ENCODE results near the gene LRTM2.

The LRTM2 gene

GRCh38 chr12:1872448-1872847 is 52.1 kb downstream of the LRTM2 start:
- POLR2A ChIA-PET, result no interaction called here
- no peak for DNase-seq (ENCODE audit: extremely low spot score)
- CTCF ChIA-PET, result interaction anchor here (0.6 kb wide), 1 partner anchor 652 kb away, joined by 3 read pairs; no protein-coding TSS in a partner anchor
- TF ChIP-seq ELF4 (IDR thresholded peaks at IDR 0.05), result no peak
- TF ChIP-seq BHLHE40 (IDR thresholded peaks at IDR 0.05; ENCODE audit: borderline replicate concordance), result no peak

GRCh38 chr12:1873531-1874510 is 53.5 kb downstream of the LRTM2 start:
- DNase-seq (ENCODE audit: extremely low spot score), result no peak
- CTCF ChIA-PET, result interaction anchor here (1.1 kb wide), 1 partner anchor 51 kb away, joined by 3 read pairs; no protein-coding TSS in a partner anchor
- TF ChIP-seq ZNF384 (IDR thresholded peaks at IDR 0.05), result no peak
- POLR2A ChIA-PET, result interaction anchor here (1.2 kb wide), 1 partner anchor 11 kb away, joined by 3 read pairs; no protein-coding TSS in a partner anchor

GRCh38 chr12:1875608-1876007 is 55.2 kb downstream of the LRTM2 start:
- DNase-seq (ENCODE audit: extremely low spot score), result no peak
- POLR2A ChIA-PET, result interaction anchor here (1.2 kb wide), 1 partner anchor 13 kb away, joined by 3 read pairs; no protein-coding TSS in a partner anchor
- TF ChIP-seq HDGF (IDR thresholded peaks at IDR 0.05; ENCODE audit: borderline replicate concordance) (no peak), FOXK2 (IDR thresholded peaks at IDR 0.05) (no peak), SUZ12 (IDR thresholded peaks at IDR 0.05) (no peak), L3MBTL2 (conservative IDR thresholded peaks at IDR 0.05) (no peak)
- CTCF ChIA-PET, result interaction anchor here (0.7 to 0.9 kb wide), 2 partner anchors 59 to 65 kb away, joined by 3 read pairs; no protein-coding TSS in a partner anchor

- no peak for DNase-seq (ENCODE audit: extremely low spot score)
- ChIA-PET POLR2A (no interaction called here), CTCF (no interaction called here)
- TF ChIP-seq CTBP1 (IDR thresholded peaks at IDR 0.05; ENCODE audit: borderline replicate concordance) (no peak), LEF1 (IDR thresholded peaks at IDR 0.05; ENCODE audit: borderline replicate concordance) (no peak), L3MBTL2 (conservative IDR thresholded peaks at IDR 0.05) (no peak), HDGF (IDR thresholded peaks at IDR 0.05; ENCODE audit: borderline replicate concordance) (no peak), PKNOX1 (IDR thresholded peaks at IDR 0.05) (no peak), SP1 (IDR thresholded peaks at IDR 0.05) (no peak), BHLHE40 (IDR thresholded peaks at IDR 0.05; ENCODE audit: borderline replicate concordance) (no peak), ARNT (IDR thresholded peaks at IDR 0.05) (no peak), FOXM1 (IDR thresholded peaks at IDR 0.05; ENCODE audit: borderline replicate concordance) (no peak), NFRKB (IDR thresholded peaks at IDR 0.05) (no peak), SUZ12 (IDR thresholded peaks at IDR 0.05) (no peak), FOXA1 (IDR thresholded peaks at IDR 0.05) (no peak), FOXK2 (IDR thresholded peaks at IDR 0.05) (no peak)
Measured at GRCh38 chr12:1876086-1876485, 55.7 kb downstream of the LRTM2 start.

GRCh38 chr12:1877169-1877878 is 57.0 kb downstream of the LRTM2 start:
- TF ChIP-seq CTBP1 (IDR thresholded peaks at IDR 0.05; ENCODE audit: borderline replicate concordance) (no peak), LEF1 (IDR thresholded peaks at IDR 0.05; ENCODE audit: borderline replicate concordance) (no peak), FOXK2 (IDR thresholded peaks at IDR 0.05) (no peak), NFRKB (IDR thresholded peaks at IDR 0.05) (no peak)
- POLR2A ChIA-PET, result no interaction called here

DNA sequence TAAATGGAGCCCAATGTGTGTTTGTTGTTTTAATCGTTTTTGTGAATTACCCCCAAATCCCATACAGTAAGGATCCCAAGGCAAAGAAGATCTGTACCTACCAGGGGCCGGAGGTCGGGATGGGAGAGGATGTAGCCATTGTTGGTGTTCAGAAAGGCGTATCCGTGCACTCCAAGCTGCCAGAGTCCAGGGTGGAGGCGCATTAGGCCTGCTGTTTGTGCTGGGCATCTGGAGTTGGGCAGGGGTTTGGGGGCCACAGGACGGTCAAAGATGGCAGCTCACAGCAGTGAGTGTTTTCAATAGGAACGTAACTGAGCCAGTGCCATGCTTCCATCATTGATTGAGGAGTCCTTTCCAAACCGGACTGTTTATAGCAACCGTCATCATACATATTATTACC is 57.8 kb downstream of the LRTM2 start:
- no peak for TF ChIP-seq FOXA1 (IDR thresholded peaks at IDR 0.05)
- TF ChIP-seq FOXK2 (IDR thresholded peaks at IDR 0.05), result no peak
- POLR2A ChIA-PET, result no interaction called here
- DNase-seq (ENCODE audit: extremely low spot score), result peak; percentile 3
- CTCF ChIA-PET, result no interaction called here

More at GRCh38 chr12:1877169-1877878, 57.0 kb downstream of the LRTM2 start:
- DNase-seq (ENCODE audit: extremely low spot score), result no peak
- CTCF ChIA-PET, result no interaction called here

GRCh38 chr12:1878695-1879094 is 58.3 kb downstream of the LRTM2 start:
- TF ChIP-seq SUZ12 (IDR thresholded peaks at IDR 0.05) (no peak), ELF4 (IDR thresholded peaks at IDR 0.05) (no peak), LEF1 (IDR thresholded peaks at IDR 0.05; ENCODE audit: borderline replicate concordance) (no peak)
- ChIA-PET POLR2A (no interaction called here), CTCF (no interaction called here)
- DNase-seq (ENCODE audit: extremely low spot score), result peak; percentile 3

DNA sequence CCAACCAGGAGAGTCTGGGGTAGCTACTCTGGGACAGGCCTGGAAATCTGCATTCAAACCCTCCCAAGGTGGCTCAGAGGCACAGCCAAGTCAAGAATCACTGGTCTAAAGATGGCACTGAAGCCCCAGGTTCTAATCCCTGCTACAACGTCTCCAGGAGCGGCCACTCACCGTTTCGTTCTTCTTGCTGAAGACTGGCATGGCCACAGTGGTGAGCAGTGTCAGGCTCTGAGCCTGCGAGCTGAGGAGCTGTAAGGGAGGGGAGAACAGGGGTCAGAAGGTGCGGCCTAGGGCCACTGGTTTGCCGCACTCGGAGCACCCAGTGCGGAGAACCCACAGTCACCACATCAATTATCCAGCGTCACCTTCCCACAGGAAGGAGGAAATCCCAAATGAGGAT is 59.3 kb downstream of the LRTM2 start:
- CTCF ChIA-PET, result no interaction called here
- TF ChIP-seq FOXK2 (IDR thresholded peaks at IDR 0.05), result no peak
- TF ChIP-seq PKNOX1 (IDR thresholded peaks at IDR 0.05), result no peak
- no peak for TF ChIP-seq FOXM1 (IDR thresholded peaks at IDR 0.05; ENCODE audit: borderline replicate concordance)
- no peak for TF ChIP-seq NFRKB (IDR thresholded peaks at IDR 0.05)
- peak; percentile 2 for DNase-seq (ENCODE audit: extremely low spot score)
- POLR2A ChIA-PET, result no interaction called here
